Liver (tissue), 9 donors: ENCODE results near the gene OR13G1. TPM values are rescaled to one million over a fixed set of nuclear protein-coding genes. Genes with fewer than 3 reads are reported as not detected.

Source experiments
- DNase-seq: peaks from one replicate; pipeline ENCODE4 v3.0.0-alpha.2; 2017; ENCODE audit warnings: low spot score
- H3K27ac ChIP-seq, 2 donors: one replicate each; pipeline ENCODE4 v1.7.0; 2013; ENCODE audit warnings: inconsistent platforms in 2 of 2, low read length in 2 of 2, control low read depth in 1 of 2, low read depth in 1 of 2, mild to moderate bottlenecking in 1 of 2
- H3K27me3 ChIP-seq, 4 donors: one replicate each; pipeline versions ENCODE4 v1.6.1 to v1.7.0; 2013; ENCODE audit warnings: low read length in 3 of 4, inconsistent platforms in 1 of 4, mild to moderate bottlenecking in 1 of 4, moderate library complexity in 1 of 4; ENCODE audit not compliant: control insufficient read depth in 4 of 4, insufficient read depth in 4 of 4
- H3K36me3 ChIP-seq, 4 donors: one replicate each; pipeline versions ENCODE4 v1.6.1 to v1.7.0; 2013; ENCODE audit warnings: low read length in 3 of 4, mild to moderate bottlenecking in 3 of 4, low read depth in 1 of 4, moderate library complexity in 1 of 4; ENCODE audit not compliant: control insufficient read depth in 4 of 4, insufficient read depth in 3 of 4
- H3K4me1 ChIP-seq, 4 donors: one replicate each; pipeline versions ENCODE4 v1.6.1 to v1.7.0; 2013; ENCODE audit warnings: low read length in 3 of 4, mild to moderate bottlenecking in 3 of 4, moderate library complexity in 1 of 4; ENCODE audit not compliant: control insufficient read depth in 4 of 4, insufficient read depth in 4 of 4
- H3K4me3 ChIP-seq, 3 donors: one replicate each; pipeline versions ENCODE4 v1.6.1 to v1.7.0; 2013; ENCODE audit warnings: low read length in 3 of 3, control low read depth in 1 of 3, low read depth in 1 of 3, mild to moderate bottlenecking in 1 of 3
- H3K9ac ChIP-seq, 2 donors: one replicate each; pipeline ENCODE4 v1.7.0; 2013; ENCODE audit warnings: low read length in 2 of 2, mild to moderate bottlenecking in 2 of 2, moderate library complexity in 2 of 2, control low read depth in 1 of 2, low read depth in 1 of 2
- H3K9me3 ChIP-seq, 4 donors: one replicate each; pipeline versions ENCODE4 v1.6.1 to v1.7.0; 2013; ENCODE audit warnings: low read length in 3 of 4; ENCODE audit not compliant: control insufficient read depth in 4 of 4
- CTCF ChIP-seq: fragments of 150-350 bp; IDR thresholded peaks from 2 replicates; pipeline ENCODE4 v1.5.1; 2017; ENCODE audit warnings: improper control_type of control experiment, low read depth, low read length; ENCODE audit not compliant: missing input control
- FOXA1 ChIP-seq: IDR thresholded peaks from 2 replicates; pipeline ENCODE4 v1.6.1; 2016; ENCODE audit warnings: antibody characterized with exemption
- HNF4A ChIP-seq, 2 donors: conservative IDR thresholded peaks; 2 replicates each; pipeline ENCODE4 v1.6.1; 2016; ENCODE audit warnings: antibody characterized with exemption in 2 of 2, mild to moderate bottlenecking in 2 of 2
- MAX ChIP-seq: IDR thresholded peaks from 2 replicates; pipeline ENCODE4 v1.6.1; 2016; ENCODE audit warnings: antibody characterized with exemption
- NR2F2 ChIP-seq: IDR thresholded peaks from 2 replicates; pipeline ENCODE4 v1.6.1; 2016; ENCODE audit warnings: antibody characterized with exemption
- REST ChIP-seq: IDR thresholded peaks from 2 replicates; pipeline ENCODE4 v1.6.1; 2016; ENCODE audit warnings: antibody characterized with exemption, mild to moderate bottlenecking
- RXRA ChIP-seq, 2 donors: IDR thresholded peaks; 2 replicates each; pipeline ENCODE4 v1.6.1; 2017 to 2018; ENCODE audit warnings: antibody characterized with exemption in 2 of 2, mild to moderate bottlenecking in 1 of 2
- SP1 ChIP-seq: IDR thresholded peaks from 2 replicates; pipeline ENCODE4 v1.6.1; 2018; ENCODE audit warnings: antibody characterized with exemption, mild to moderate bottlenecking
- TAF1 ChIP-seq: conservative IDR thresholded peaks from 2 replicates; pipeline ENCODE4 v1.6.1; 2016; ENCODE audit warnings: antibody characterized with exemption, mild to moderate bottlenecking
- WGBS: extraction: QIAGEN DNeasy Blood & Tissue Kit; methylation state at CpG from one replicate; pipeline ENCODE4 v1.1.7; 2013; 5-methylcytosine and 5-hydroxymethylcytosine counted together
- polyA plus RNA-seq, 2 donors: library from polyadenylated mRNA; stranded (reverse) in 1 of 2; unstranded in 1 of 2; fragments of 200-250 nt in 1 of 2; fragments of >200 nt in 1 of 2; fragmentation: Nextera tagmentation in 1 of 2; extraction: Ambion mirVana in 1 of 2; gene quantifications; one replicate each; pipeline versions ENCODE4 v1.2.1 to v1.2.3, GENCODE V29; 2013 to 2015
- total RNA-seq, 2 donors: library from RNA; depleted of rRNA; stranded (reverse); fragments of >200 nt; gene quantifications; one replicate each; pipeline ENCODE4 v1.2.3, GENCODE V29; 2014
- TF ChIP-seq, protein P1 (sequence below): IDR thresholded peaks from 2 replicates; pipeline ENCODE4 v1.6.1; 2016; ENCODE audit warnings: antibody characterized with exemption
- donor health status: healthy.
- donor health status: healthy.
- donor health status: healthy.
- donor health status: healthy.
- donor health status: healthy.

OR13G1 gene
- total and polyA plus RNA-seq, 4 donors, result not detected

DNA sequence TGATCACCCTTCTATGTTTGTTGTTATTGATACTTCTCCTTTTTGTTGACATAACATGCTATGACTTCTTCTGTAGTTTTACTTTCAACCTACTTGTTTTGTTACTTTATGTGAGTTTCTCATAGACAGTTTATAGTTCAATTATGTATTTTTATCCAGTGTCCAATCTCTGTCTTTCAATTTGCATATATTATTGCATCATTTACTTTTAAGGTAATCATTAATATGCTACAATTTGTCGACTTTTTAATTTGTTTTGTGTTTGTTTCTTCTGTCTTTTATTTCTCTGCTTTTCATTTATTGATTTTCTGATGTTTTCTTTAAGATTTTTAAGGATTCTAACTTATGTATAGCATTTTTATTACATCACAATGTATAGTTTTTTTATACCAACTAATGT is 10.3 kb downstream of the OR13G1 start:
- no peak overlapping the region for H3K27ac ChIP-seq
- no peak overlapping the region for H3K9ac ChIP-seq
- H3K36me3 ChIP-seq, result no peaks in the 10 kb centered on the region
- WGBS, result 29% methylated on average over 1 of the region's 1 CpG
- TF ChIP-seq RXRA (IDR thresholded peaks at IDR 0.05) (no peak), SP1 (no peak), FOXA1 (no peak), TAF1 (no peak), NR2F2 (no peak), CTCF (no peak), REST (no peak), MAX (no peak), HNF4A (conservative IDR thresholded peaks at IDR 0.05) (no peak)
- TF ChIP-seq, protein P1, sequence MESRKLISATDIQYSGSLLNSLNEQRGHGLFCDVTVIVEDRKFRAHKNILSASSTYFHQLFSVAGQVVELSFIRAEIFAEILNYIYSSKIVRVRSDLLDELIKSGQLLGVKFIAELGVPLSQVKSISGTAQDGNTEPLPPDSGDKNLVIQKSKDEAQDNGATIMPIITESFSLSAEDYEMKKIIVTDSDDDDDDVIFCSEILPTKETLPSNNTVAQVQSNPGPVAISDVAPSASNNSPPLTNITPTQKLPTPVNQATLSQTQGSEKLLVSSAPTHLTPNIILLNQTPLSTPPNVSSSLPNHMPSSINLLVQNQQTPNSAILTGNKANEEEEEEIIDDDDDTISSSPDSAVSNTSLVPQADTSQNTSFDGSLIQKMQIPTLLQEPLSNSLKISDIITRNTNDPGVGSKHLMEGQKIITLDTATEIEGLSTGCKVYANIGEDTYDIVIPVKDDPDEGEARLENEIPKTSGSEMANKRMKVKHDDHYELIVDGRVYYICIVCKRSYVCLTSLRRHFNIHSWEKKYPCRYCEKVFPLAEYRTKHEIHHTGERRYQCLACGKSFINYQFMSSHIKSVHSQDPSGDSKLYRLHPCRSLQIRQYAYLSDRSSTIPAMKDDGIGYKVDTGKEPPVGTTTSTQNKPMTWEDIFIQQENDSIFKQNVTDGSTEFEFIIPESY, result no peak
- no peak for DNase-seq
- H3K4me1 ChIP-seq, result no peaks in the 10 kb centered on the region
- H3K27me3 ChIP-seq, result no peaks in the 10 kb centered on the region
- no peaks in the 10 kb centered on the region for H3K9me3 ChIP-seq
- no peak overlapping the region for H3K4me3 ChIP-seq

- Histone ChIP-seq H3K4me1 (no peaks in the 10 kb centered on the region), H3K27ac (no peak overlapping the region), H3K27me3 (no peaks in the 10 kb centered on the region), H3K9me3 (no peaks in the 10 kb centered on the region), H3K36me3 (no peaks in the 10 kb centered on the region), H3K9ac (no peak overlapping the region), H3K4me3 (no peak overlapping the region)
- WGBS, result 70% methylated on average over 7 of the region's 7 CpGs
- TF ChIP-seq FOXA1 (no peak), CTCF (no peak), RXRA (IDR thresholded peaks at IDR 0.05) (no peak)
- no peak for DNase-seq
These were observed 23.2 kb downstream of the OR13G1 start for GRCh38 chr1:247656221-247656875.
